GM18499 (cell line): ENCODE data around the gene RAC2.

Experiments
- ATAC-seq: cut with Tn5 transposase; IDR thresholded peaks from one replicate; pipeline ENCODE4 v1.9.1; 2021; ENCODE audit warnings: moderate number of reproducible peaks; ENCODE audit not compliant: insufficient read depth, unreplicated experiment

Gene RAC2

GRCh38 chr22:37276776-37277175 lies 32.7 kb upstream of the RAC2 start:
- ATAC-seq = no peak

GRCh38 chr22:37275622-37276021 lies 31.6 kb upstream of the RAC2 start:
- ATAC-seq = no peak

GRCh38 chr22:37275134-37275533 lies 31.1 kb upstream of the RAC2 start:
- ATAC-seq = no peak

GRCh38 chr22:37274380-37274862 lies 30.4 kb upstream of the RAC2 start:
- ATAC-seq = no peak

- no peak for ATAC-seq
Measured at GRCh38 chr22:37273846-37274225, 29.8 kb upstream of the RAC2 start.

- ATAC-seq = no peak
Measured at GRCh38 chr22:37273126-37273845, 29.2 kb upstream of the RAC2 start.

GRCh38 chr22:37270928-37271650 lies 27.0 kb upstream of the RAC2 start:
- ATAC-seq = no peak

- ATAC-seq = no peak
Measured at GRCh38 chr22:37269936-37270678, 26.0 kb upstream of the RAC2 start.

GRCh38 chr22:37267661-37268413 lies 23.8 kb upstream of the RAC2 start:
- no peak for ATAC-seq

GRCh38 chr22:37267135-37267587 lies 23.1 kb upstream of the RAC2 start:
- ATAC-seq = no peak

- ATAC-seq = no peak
Measured at GRCh38 chr22:37266581-37267134, 22.6 kb upstream of the RAC2 start.

- no peak for ATAC-seq
Measured at GRCh38 chr22:37263966-37264887, 20.2 kb upstream of the RAC2 start.

- no peak for ATAC-seq
Measured at GRCh38 chr22:37262346-37262745, 18.3 kb upstream of the RAC2 start.

- no peak for ATAC-seq
Measured at GRCh38 chr22:37260901-37261336, 16.9 kb upstream of the RAC2 start.

GRCh38 chr22:37260155-37260795 lies 16.2 kb upstream of the RAC2 start:
- no peak for ATAC-seq

GRCh38 chr22:37259540-37260029 lies 15.5 kb upstream of the RAC2 start:
- ATAC-seq = no peak

GRCh38 chr22:37258753-37259401 lies 14.8 kb upstream of the RAC2 start:
- ATAC-seq = no peak
